Measurements from ENCODE around the gene ETFA. TPM values are rescaled to one million over a fixed set of nuclear protein-coding genes. Genes with fewer than 3 reads are reported as not detected.

ETFA gene
- total RNA-seq, 1 donor from 2014 or later = 511 TPM

GRCh38 chr15:76179023-76179422 lies 132.2 kb downstream of the ETFA start:
- DNase-seq = no peak
- H3K4me1 ChIP-seq = peaks cover 23% of the 10 kb centered on the region
- no peaks in the 10 kb centered on the region for H3K36me3 ChIP-seq
- H3K9me3 ChIP-seq (replicated peaks) = peaks cover 3% of the 10 kb centered on the region
- TF ChIP-seq, protein P1, sequence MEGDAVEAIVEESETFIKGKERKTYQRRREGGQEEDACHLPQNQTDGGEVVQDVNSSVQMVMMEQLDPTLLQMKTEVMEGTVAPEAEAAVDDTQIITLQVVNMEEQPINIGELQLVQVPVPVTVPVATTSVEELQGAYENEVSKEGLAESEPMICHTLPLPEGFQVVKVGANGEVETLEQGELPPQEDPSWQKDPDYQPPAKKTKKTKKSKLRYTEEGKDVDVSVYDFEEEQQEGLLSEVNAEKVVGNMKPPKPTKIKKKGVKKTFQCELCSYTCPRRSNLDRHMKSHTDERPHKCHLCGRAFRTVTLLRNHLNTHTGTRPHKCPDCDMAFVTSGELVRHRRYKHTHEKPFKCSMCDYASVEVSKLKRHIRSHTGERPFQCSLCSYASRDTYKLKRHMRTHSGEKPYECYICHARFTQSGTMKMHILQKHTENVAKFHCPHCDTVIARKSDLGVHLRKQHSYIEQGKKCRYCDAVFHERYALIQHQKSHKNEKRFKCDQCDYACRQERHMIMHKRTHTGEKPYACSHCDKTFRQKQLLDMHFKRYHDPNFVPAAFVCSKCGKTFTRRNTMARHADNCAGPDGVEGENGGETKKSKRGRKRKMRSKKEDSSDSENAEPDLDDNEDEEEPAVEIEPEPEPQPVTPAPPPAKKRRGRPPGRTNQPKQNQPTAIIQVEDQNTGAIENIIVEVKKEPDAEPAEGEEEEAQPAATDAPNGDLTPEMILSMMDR (IDR thresholded peaks at IDR 0.05; ENCODE audit: borderline replicate concordance) = no peak
- H3K27me3 ChIP-seq (ENCODE audit: low read depth) = peaks cover 15% of the 10 kb centered on the region
- H3K4me3 ChIP-seq = no peak overlapping the region
- H3K27ac ChIP-seq (replicated peaks) = no peak overlapping the region
- intact Hi-C loops (cut with micrococcal nuclease) = no loop called here

DNA sequence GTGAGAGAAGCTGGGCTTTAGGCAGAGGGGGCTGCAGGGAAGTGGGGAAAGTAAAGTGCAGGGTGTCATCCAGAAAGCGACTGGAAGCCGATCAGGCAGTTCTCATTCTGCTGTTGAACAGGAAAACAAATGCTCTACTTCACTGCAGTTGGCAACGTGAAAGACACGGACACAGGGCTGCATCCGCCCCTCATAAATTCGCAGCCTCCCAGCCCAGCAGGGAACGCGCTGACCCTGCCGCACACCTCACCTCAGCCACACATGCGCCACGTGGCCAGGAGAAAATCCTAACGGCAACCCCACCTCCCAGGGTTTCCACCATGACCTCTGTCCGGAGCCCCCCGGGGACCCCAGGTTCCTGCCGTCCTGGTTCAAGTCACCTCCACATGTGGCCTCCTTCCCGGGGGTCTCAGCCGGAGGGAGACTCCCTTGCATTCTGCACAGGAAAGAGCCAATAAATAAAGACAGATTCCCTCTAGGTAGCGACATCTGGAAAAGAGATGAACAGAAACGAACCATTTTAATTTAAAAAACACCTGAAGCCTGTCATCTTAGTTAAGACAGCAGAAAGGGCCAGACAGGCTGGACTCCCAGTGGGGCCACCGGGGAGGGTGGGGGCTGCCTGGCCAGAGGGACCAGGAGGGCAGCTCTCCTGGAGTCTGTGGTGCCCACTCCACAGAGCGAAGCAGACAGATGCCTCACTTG lies 132.8 kb downstream of the ETFA start:
- H3K36me3 ChIP-seq = no peaks in the 10 kb centered on the region
- H3K9me3 ChIP-seq (replicated peaks) = peaks cover 3% of the 10 kb centered on the region
- peaks cover 15% of the 10 kb centered on the region for H3K27me3 ChIP-seq (ENCODE audit: low read depth)
- intact Hi-C loops (cut with micrococcal nuclease) = no loop called here
- no peak overlapping the region for H3K4me3 ChIP-seq
- H3K27ac ChIP-seq (replicated peaks) = peak overlapping the region; percentile 61
- H3K4me1 ChIP-seq = peaks cover 24% of the 10 kb centered on the region
- TF ChIP-seq, protein P1 (IDR thresholded peaks at IDR 0.05; ENCODE audit: borderline replicate concordance) = no peak
- DNase-seq = no peak

GRCh38 chr15:76177491-76178040 lies 133.7 kb downstream of the ETFA start:
- intact Hi-C loops (cut with micrococcal nuclease) = no loop called here
- Histone ChIP-seq H3K4me1 (peaks cover 33% of the 10 kb centered on the region), H3K27me3 (ENCODE audit: low read depth) (peaks cover 15% of the 10 kb centered on the region), H3K36me3 (no peaks in the 10 kb centered on the region), H3K27ac (replicated peaks) (peak overlapping the region; percentile 61), H3K4me3 (no peak overlapping the region), H3K9me3 (replicated peaks) (peaks cover 3% of the 10 kb centered on the region)
- TF ChIP-seq, protein P1 (IDR thresholded peaks at IDR 0.05; ENCODE audit: borderline replicate concordance) = no peak
- peak; percentile 69 for DNase-seq

GRCh38 chr15:76176487-76177085 lies 134.7 kb downstream of the ETFA start:
- no peak for DNase-seq
- Histone ChIP-seq H3K4me3 (no peak overlapping the region), H3K9me3 (replicated peaks) (peaks cover 3% of the 10 kb centered on the region), H3K27me3 (ENCODE audit: low read depth) (peaks cover 15% of the 10 kb centered on the region), H3K4me1 (peaks cover 37% of the 10 kb centered on the region), H3K36me3 (no peaks in the 10 kb centered on the region), H3K27ac (replicated peaks) (peak overlapping the region; percentile 61)
- intact Hi-C loops (cut with micrococcal nuclease) = no loop called here
- TF ChIP-seq, protein P1 (IDR thresholded peaks at IDR 0.05; ENCODE audit: borderline replicate concordance) = no peak

GRCh38 chr15:76176059-76176458 lies 135.2 kb downstream of the ETFA start:
- Histone ChIP-seq H3K36me3 (no peaks in the 10 kb centered on the region), H3K4me1 (peaks cover 37% of the 10 kb centered on the region), H3K27me3 (ENCODE audit: low read depth) (peaks cover 10% of the 10 kb centered on the region), H3K27ac (replicated peaks) (no peak overlapping the region), H3K9me3 (replicated peaks) (peaks cover 3% of the 10 kb centered on the region), H3K4me3 (no peak overlapping the region)
- intact Hi-C loops (cut with micrococcal nuclease) = no loop called here
- DNase-seq = no peak
- TF ChIP-seq, protein P1 (IDR thresholded peaks at IDR 0.05; ENCODE audit: borderline replicate concordance) = no peak

Data from left ventricle myocardium inferior (tissue), 1 donor.